Skeletal muscle cell (primary cell): ENCODE measurements around the gene CYBC1.

ENCODE experiments used
- DNase-seq: peaks from one replicate; pipeline ENCODE4 v3.0.0-alpha.2; 2010; ENCODE audit warnings: low read depth
- H3K4me3 ChIP-seq: 2 replicates; pipeline ENCODE4 v1.5.1; 2011; ENCODE audit warnings: low read depth, mild to moderate bottlenecking, control low read depth, low read length, moderate library complexity

The CYBC1 gene

GRCh38 chr17:82438401-82439193 is 12.0 kb downstream of the CYBC1 start:
- no peak overlapping the region for H3K4me3 ChIP-seq
- DNase-seq = no peak

GRCh38 chr17:82437325-82437668 is 13.3 kb downstream of the CYBC1 start:
- DNase-seq = no peak
- H3K4me3 ChIP-seq = no peak overlapping the region

DNA sequence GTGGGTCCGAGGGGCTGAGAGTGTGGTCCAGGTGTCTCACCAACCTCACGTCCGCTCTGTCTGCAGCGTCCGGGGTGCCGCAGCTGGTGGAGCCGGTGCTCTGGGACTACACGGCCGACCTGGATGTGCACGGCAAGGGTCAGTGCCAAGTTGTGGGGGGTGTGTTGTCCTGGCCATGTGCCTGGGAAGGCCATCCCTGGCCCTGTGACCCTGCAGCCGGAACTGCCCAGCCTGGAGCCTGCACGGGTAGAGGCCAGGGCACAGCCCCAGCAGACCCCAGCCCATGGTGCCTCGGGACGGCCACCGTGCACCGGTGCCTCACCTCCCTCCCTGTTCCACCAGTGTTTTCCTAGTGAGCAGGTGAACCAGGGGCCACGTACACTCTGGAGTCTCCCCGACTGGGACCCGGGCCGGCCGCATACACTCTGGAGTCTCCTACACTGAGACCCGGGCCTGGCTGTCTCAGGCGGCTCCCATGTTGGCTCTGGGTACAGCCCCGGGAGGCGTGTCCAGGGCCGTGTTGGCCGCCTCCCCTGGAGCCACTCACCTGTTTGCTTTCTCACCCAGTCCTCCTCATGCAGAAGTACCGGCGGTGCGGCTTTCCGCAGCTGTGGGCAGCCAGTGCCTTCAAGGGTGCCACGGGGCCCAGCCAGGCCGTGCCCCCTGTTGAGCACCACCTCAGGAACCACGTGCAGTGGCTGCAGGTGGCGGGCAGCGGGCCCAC is 13.8 kb downstream of the CYBC1 start:
- DNase-seq = no peak
- no peak overlapping the region for H3K4me3 ChIP-seq

- DNase-seq = no peak
- no peak overlapping the region for H3K4me3 ChIP-seq
These were observed 14.7 kb downstream of the CYBC1 start for GRCh38 chr17:82435601-82436583.

GRCh38 chr17:82435103-82435502 is 15.4 kb downstream of the CYBC1 start:
- no peak for DNase-seq
- no peak overlapping the region for H3K4me3 ChIP-seq

- no peak overlapping the region for H3K4me3 ChIP-seq
- no peak for DNase-seq
These were observed 16.4 kb downstream of the CYBC1 start for GRCh38 chr17:82434216-82434565.

- no peak for DNase-seq
These were observed 16.9 kb downstream of the CYBC1 start for GRCh38 chr17:82433560-82434215.

DNA sequence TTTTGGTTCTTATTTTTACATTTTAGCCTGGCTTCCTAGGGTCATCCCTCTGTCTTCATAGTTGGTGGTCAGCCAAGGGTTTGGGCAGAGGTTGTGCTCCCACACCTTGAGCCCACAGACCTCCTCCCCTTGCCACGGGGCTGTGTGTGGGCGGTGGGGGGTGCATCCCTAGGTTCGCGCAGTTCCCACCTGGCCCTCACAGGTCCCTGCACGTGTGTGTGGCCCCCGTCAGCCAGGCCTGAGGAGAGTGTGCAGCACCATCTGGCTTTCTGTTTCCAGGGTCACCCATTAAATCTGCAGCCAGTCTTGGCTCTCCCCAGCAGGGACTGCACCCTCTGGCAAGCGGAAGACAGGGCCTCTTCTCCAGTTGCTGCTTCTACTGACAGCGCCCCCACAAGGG is 18.5 kb downstream of the CYBC1 start:
- DNase-seq = no peak

More at GRCh38 chr17:82433560-82434215, 16.9 kb downstream of the CYBC1 start:
- no peak overlapping the region for H3K4me3 ChIP-seq

DNA sequence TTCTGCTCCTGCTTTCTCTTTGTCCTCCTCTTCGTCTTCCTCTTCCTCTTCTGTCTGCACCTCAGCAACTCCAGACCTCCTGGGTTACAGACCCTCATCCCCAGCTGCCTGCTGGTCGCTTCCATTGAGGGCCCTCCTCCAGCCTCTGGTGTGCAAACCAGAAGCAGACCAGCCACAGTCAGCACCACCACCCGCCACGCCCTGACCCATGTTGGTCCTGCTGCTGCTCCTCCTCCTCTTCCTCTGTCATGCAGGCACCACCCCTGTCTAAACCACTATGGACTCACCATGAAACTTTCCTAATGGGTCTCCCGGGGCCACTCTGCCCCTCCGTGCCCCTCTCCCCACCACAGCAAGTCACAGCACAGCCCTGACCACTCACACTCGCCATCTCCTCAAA is 20.7 kb downstream of the CYBC1 start:
- H3K4me3 ChIP-seq = no peak overlapping the region
- no peak for DNase-seq

More for the DNA sequence above, 18.5 kb downstream of the CYBC1 start:
- H3K4me3 ChIP-seq = no peak overlapping the region

DNA sequence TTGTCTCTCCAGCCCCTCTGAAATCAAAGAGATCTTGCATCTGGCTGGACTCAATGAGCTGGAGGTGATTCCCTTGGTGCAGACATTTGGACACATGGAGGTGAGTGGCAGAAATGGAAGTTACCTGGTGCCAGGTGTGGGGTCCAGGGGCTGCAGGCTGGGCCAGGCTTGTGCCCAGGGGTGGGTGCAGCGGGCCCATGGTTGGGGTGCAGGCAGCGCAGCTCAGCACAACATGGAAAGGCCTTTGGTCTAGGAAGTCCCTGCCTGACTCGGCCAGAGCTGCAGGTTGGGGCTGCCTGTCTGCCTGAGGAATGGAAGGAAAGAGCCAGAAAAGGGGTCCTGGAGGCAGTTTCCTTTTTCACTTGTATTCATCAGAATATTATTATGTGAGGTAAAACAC is 22.0 kb downstream of the CYBC1 start:
- H3K4me3 ChIP-seq = no peak overlapping the region
- DNase-seq = no peak

DNA sequence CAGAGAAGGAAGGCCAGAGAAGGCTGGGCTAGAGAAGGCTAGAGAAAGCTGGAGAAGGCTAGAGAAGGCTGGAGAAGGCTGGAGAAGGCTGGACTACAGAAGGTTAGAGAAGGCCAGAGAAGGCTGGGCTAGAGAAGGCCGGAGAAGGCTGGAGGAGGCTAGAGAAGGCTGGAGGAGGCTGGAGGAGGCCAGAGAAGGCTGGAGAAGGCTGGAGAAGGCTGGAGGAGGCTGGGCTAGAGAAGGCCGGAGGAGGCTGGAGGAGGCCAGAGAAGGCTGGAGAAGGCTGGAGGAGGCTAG is 25.7 kb downstream of the CYBC1 start:
- H3K4me3 ChIP-seq = no peak overlapping the region
- no peak for DNase-seq

GRCh38 chr17:82424001-82424862 is 26.3 kb downstream of the CYBC1 start:
- no peak for DNase-seq
- H3K4me3 ChIP-seq = no peak overlapping the region

DNA sequence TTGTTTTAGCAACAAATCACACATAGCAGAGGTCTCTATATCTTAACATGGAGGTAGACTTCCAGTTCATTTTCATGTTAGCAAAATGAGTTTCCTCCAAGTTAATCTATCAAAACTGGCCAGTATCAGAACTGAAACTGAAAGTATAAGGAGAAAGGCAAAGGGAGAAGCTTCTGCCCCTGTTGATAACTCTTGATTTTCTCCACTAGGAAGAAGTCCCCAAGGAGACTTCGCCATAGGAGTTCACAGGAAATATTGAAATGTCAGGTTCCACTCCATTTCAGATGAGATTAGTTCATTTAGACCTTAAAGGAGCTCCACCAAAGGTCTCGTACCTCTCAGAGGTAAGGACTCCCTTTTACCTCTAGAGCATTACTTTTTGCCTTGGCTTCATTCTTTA is 31.0 kb downstream of the CYBC1 start:
- DNase-seq = no peak
- H3K4me3 ChIP-seq = peak overlapping the region; percentile 81

- H3K4me3 ChIP-seq = peak within 1 kb of the TSS; percentile 81
- DNase-seq = no peak
These were observed 32.3 kb downstream of the CYBC1 start, which contains the start of the genes HEXD and OGFOD3 for GRCh38 chr17:82418001-82418986. HEXD (plus strand) TSS chr17:82418347; CDS start chr17:82419800, 1,453 bp downstream. OGFOD3 (minus strand) TSS chr17:82418586; CDS start chr17:82418485, 101 bp downstream.

DNA sequence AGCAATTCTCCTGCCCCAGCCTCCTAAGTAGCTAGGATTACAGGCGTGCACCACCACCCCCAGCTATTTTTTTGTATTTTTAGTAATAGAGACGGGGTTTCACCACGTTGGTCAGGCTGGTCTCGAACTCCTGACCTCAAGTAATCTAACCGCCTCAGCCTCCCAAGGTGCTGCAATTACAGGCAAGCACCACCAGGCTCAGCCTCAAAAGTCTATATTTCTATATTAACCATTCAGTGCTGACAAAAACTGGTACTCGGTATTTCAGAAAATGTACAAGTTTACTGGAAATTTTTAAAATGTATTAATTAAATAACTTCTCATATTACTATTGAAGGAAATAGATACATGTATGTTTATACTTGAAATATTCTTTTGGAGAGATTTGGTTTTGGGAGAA is 33.8 kb downstream of the CYBC1 start:
- DNase-seq = no peak
- no peak overlapping the region for H3K4me3 ChIP-seq

DNA sequence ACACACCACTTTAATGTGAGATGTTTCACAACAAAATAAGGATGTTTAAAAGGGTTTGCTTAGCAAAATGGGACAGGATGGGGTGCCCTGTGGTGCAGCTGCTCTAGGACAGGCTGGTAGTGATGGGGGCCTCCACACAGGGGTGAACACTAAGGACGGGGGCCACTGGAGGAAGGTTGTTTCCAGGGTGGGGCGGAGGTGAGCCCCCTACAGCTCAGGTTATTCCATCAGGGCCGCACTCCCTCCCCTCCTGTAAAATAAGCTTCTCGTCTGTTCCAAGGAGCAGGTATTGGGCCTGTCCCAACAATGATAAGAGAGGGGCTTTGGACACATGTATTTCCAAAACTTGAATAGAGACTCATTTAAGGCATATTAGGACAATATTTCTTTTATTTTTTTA is 34.3 kb downstream of the CYBC1 start:
- DNase-seq = no peak
- H3K4me3 ChIP-seq = no peak overlapping the region

DNA sequence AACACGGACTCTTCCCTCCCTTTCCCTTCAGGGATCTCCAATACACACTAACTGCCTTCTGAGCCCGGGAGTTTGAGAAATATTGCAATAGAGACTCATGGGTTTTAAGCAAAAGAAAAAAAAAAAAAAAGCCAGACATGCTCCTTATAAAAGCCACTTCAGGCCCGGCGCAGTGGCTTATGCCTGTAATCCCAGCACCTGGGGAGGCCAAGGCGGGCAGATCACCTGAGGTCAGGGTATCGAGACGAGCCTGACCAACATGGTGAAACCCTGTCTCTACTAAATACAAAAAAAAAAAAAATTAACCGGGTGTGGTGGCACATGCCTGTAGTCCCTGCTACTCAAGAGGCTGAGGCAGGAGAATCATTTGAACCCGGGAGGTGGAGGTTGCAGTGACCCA is 34.8 kb downstream of the CYBC1 start:
- no peak for DNase-seq
- no peak overlapping the region for H3K4me3 ChIP-seq
